Subcutaneous abdominal adipose tissue (tissue), 5 donors: ENCODE results near the gene PANK4.

ENCODE experiments used
- H3K27ac ChIP-seq: one replicate; pipeline ENCODE4 v1.7.0; 2013; ENCODE audit warnings: low read depth, mild to moderate bottlenecking, inconsistent platforms, low read length, moderate library complexity
- H3K27me3 ChIP-seq, 5 donors: one replicate each; pipeline ENCODE4 v1.7.0; 2013; ENCODE audit warnings: low read length in 5 of 5, inconsistent platforms in 1 of 5; ENCODE audit not compliant: control insufficient read depth in 5 of 5, insufficient read depth in 4 of 5
- H3K36me3 ChIP-seq, 5 donors: one replicate each; pipeline ENCODE4 v1.7.0; 2013; ENCODE audit warnings: low read length in 5 of 5; ENCODE audit not compliant: control insufficient read depth in 5 of 5, insufficient read depth in 5 of 5
- H3K4me1 ChIP-seq, 5 donors: one replicate each; pipeline ENCODE4 v1.7.0; 2013; ENCODE audit warnings: low read length in 5 of 5, mild to moderate bottlenecking in 3 of 5, moderate library complexity in 1 of 5; ENCODE audit not compliant: control insufficient read depth in 5 of 5, insufficient read depth in 5 of 5
- H3K4me3 ChIP-seq, 5 donors: one replicate each; pipeline ENCODE4 v1.7.0; 2013; ENCODE audit warnings: low read length in 5 of 5, low read depth in 1 of 5
- H3K9ac ChIP-seq, 5 donors: one replicate each; pipeline ENCODE4 v1.7.0; 2013; ENCODE audit warnings: low read length in 5 of 5, mild to moderate bottlenecking in 4 of 5, moderate library complexity in 3 of 5
- H3K9me3 ChIP-seq, 5 donors: one replicate each; pipeline ENCODE4 v1.7.0; 2013; ENCODE audit warnings: low read length in 5 of 5; ENCODE audit not compliant: control insufficient read depth in 5 of 5
- donor health status: healthy.
- donor health status: healthy.
- donor health status: healthy.
- donor health status: healthy.
- donor health status: healthy.

Gene PANK4

GRCh38 chr1:2558861-2559260 is 32.5 kb upstream of the PANK4 start:
- Histone ChIP-seq H3K9ac (no peak overlapping the region), H3K27me3 (no peaks in the 10 kb centered on the region), H3K27ac (no peak overlapping the region), H3K9me3 (no peaks in the 10 kb centered on the region), H3K36me3 (peaks cover 0 to 60% (median 47%) of the 10 kb centered on the region in 5 donors), H3K4me1 (peaks cover 6 to 56% (median 43%) of the 10 kb centered on the region in 5 donors), H3K4me3 (no peak overlapping the region)

DNA sequence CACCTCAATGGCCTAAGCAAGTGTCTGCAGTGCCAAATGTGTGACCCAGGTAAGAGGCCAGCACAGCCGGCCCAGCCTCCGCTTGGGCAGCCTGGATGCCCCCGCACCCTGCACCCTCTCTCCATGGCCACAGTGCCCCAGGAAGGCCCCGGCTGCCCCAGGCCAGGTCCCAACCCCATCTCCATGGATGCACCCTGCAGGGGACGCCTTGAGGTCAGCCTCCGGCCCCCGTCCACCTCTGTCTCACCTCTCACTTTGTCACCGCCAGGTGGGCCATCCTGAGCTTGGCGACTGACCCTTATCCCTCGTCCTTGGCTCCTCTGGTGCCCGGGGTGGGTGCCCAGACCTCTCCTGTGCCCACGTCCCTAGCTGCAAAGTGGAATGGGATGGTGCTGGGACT is 32.0 kb upstream of the PANK4 start:
- no peaks in the 10 kb centered on the region for H3K27me3 ChIP-seq
- H3K4me3 ChIP-seq, result peak overlapping the region in 1 of 5 donors; percentile 95
- H3K27ac ChIP-seq, result no peak overlapping the region
- H3K4me1 ChIP-seq, result peaks cover 6 to 56% (median 43%) of the 10 kb centered on the region in 5 donors
- no peak overlapping the region for H3K9ac ChIP-seq
- peaks cover 0 to 56% (median 44%) of the 10 kb centered on the region in 5 donors for H3K36me3 ChIP-seq
- H3K9me3 ChIP-seq, result no peaks in the 10 kb centered on the region

DNA sequence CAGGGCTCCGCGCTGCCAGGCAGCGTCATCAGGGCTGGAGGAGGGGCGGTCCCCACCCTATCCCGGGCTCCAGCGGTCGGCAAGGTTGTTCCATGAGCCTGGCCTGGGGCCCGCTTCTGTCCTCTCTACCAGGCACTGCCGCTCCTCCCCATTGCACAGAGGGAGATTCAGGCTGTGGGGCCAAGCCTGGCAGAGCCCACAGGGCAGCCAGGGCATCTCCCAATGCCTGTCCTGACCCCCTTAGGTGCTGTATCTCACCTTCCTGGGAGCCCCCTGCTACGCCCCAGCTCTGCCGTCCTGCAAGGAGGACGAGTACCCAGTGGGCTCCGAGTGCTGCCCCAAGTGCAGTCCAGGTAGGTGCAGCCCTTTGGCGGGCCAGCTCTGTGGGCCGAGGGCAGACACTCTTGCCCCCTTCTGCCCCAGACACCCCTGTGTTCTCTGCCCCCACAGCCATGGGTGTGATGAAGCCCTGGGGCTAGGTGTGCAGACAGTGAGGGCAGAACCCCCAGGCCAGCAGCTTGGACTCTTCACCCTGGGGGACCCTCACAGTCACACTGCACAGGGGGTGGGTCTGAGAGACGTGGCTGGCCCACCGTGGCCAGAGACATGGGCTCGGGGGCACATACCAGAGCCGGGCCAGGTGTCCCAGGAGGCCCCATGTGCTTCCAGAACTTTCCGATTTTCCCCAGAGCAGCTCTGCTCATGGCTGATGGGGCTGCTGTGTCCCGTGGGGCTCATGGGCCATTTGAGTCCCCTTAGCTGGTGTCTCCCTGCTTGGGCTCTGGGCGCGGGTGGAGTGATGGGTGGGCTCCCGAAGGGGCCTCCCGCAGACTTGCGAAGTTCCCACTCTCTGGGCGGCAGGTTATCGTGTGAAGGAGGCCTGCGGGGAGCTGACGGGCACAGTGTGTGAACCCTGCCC is 31.3 kb upstream of the PANK4 start:
- peak overlapping the region; percentile 88 for H3K27ac ChIP-seq
- peak overlapping the region in 4 of 5 donors; percentile 83 to 95 (median 88) for H3K4me3 ChIP-seq
- H3K9me3 ChIP-seq, result no peaks in the 10 kb centered on the region
- H3K36me3 ChIP-seq, result peaks cover 0 to 50% (median 38%) of the 10 kb centered on the region in 5 donors
- peak overlapping the region in 3 of 5 donors; percentile 87 to 97 (median 89) for H3K9ac ChIP-seq
- peaks cover 6 to 56% (median 43%) of the 10 kb centered on the region in 5 donors for H3K4me1 ChIP-seq
- no peaks in the 10 kb centered on the region for H3K27me3 ChIP-seq

DNA sequence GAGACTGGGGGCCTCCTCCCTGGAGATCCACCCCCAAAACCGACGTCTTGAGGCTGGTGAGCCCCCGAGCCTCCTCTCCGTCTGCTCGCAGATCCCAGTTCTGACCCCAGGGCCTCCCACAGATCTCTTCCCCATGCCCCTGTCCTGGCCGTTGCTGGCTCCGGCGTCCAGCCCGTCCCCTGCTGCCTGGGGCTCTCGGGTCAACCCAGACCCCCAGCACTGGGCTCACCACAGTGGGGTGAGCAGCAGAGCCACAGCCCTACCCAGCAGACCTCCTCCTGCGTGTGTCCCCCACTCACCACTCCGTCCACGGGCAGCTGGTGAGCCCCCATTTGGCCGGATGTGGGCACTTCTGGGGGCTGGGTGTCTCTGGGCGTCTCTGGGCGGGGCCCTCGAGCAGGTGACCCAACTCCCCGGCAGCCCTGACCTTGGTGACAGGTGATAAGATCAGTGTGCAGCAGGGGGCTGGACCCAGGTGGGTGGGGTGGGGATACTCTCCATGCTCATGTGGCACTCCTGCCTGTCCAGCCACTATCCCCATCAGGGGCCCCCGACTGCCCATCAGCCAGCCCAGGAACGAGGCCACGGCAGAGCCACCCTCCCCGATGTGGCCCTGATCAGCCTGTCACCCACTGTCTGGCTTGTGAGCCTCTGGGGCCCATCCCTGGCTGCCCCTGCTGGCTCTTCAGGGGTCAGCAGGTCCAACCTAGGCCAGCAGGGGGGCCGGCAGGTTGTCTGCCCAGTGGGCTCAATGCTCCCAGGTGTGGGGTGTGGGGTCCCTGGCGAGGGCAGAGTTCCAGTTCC is 30.5 kb upstream of the PANK4 start:
- Histone ChIP-seq H3K27ac (peak overlapping the region; percentile 88), H3K9me3 (no peaks in the 10 kb centered on the region), H3K27me3 (no peaks in the 10 kb centered on the region), H3K36me3 (peaks cover 0 to 41% (median 33%) of the 10 kb centered on the region in 5 donors), H3K9ac (peak overlapping the region; percentile 77 to 97 (median 87)), H3K4me3 (peak overlapping the region; percentile 83 to 95 (median 88)), H3K4me1 (peaks cover 6 to 61% (median 43%) of the 10 kb centered on the region in 5 donors)

DNA sequence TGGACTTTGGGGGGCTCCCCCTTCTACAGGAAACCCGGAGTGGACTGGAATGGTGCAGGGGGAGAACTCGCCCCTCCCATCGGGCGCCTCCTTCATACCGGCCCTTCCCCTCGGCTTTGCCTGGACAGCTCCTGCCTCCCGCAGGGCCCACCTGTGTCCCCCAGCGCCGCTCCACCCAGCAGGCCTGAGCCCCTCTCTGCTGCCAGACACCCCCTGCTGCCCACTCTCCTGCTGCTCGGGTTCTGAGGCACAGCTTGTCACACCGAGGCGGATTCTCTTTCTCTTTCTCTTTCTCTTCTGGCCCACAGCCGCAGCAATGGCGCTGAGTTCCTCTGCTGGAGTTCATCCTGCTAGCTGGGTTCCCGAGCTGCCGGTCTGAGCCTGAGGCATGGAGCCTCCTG is 29.9 kb upstream of the PANK4 start, which contains the start of gene TNFRSF14:
TNFRSF14 (plus strand) TSS at position 95 of the 401 bp plus-strand sequence; CDS start at position 389, 294 bp downstream.
- Histone ChIP-seq H3K27me3 (no peaks in the 10 kb centered on the region), H3K9me3 (no peaks in the 10 kb centered on the region), H3K27ac (peak within 1 kb of the TSS; percentile 88), H3K36me3 (peaks cover 0 to 35% (median 27%) of the 10 kb centered on the region in 5 donors), H3K4me3 (peak within 1 kb of the TSS; percentile 83 to 95 (median 88)), H3K4me1 (peaks cover 6 to 62% (median 43%) of the 10 kb centered on the region in 5 donors), H3K9ac (peak within 1 kb of the TSS; percentile 77 to 97 (median 87))

DNA sequence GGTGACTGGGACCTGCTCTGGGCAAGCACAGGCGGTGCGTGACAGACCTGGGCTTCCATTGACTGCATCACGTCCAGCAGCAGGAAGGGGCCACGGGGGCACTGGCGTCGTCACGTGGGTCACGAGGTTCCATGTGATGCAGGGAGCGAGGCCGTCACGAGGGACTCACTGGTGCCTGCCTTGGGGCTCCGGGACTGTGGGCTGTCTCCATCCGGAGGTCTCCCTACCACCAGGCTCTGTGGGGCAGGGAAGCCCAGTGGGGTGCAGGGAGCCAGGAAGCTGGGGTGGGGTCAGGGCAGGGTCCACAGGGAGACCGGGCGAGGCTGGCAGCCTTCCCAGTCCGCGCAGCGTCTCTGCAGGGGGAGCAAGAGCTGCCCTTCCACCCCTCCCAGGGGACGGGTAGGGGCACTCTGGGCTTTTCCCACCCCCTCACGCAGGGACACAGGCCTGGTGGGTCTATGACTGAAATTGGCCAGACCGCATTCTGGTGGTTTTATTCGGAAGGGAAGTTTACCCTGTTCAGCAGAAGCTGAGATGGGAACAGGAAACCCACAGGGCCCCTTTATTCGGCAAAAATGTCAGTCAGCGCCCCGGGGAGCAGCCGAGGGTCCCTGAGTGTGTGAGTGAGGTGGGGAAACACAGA is 29.4 kb upstream of the PANK4 start:
- Histone ChIP-seq H3K36me3 (peaks cover 0 to 30% (median 22%) of the 10 kb centered on the region in 5 donors), H3K9me3 (no peaks in the 10 kb centered on the region), H3K27me3 (no peaks in the 10 kb centered on the region), H3K4me3 (peak overlapping the region; percentile 83 to 95 (median 88)), H3K9ac (peak overlapping the region; percentile 77 to 97 (median 87)), H3K4me1 (peaks cover 6 to 65% (median 43%) of the 10 kb centered on the region in 5 donors), H3K27ac (peak overlapping the region; percentile 88)

DNA sequence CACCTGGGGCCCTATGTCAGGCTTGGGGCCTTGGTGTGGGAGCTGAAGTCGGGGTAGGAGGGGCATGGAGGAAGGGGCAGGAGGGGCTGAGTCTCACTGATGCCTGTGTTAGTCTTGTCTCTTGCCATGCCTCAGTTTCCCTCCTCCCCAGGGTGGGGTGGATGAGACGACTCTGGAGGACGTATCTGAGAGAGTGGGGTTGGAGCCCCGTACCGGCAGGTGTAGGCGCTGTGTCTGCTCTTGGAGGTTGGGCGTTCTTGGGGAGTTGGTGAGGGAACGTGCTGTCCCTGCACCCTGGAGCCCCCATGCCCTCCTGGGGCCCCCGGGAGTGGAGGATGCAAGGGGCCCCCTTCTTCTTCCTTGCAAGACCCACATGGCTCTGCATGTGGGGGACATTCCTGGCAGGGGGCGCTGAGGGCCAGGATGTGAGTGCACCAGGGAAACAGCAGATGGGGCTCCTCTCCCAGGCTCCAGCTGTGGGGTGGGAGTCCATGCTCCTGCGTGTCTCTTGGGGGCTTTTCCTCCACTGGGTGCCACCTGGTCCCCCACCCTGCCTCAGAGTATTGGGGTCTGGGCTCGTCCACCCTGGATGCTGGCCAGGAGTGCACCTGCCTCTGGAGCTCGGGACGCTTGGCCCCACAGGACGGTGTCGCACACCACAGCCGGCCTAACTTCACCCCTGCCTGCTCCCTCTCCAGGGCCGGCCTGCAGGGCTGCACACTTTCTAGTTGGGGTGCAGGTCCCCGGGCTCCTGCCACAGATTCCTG is 28.4 kb upstream of the PANK4 start:
- Histone ChIP-seq H3K27me3 (no peaks in the 10 kb centered on the region), H3K9ac (peak overlapping the region in 1 of 5 donors; percentile 20), H3K4me3 (peak overlapping the region in 2 of 5 donors; percentile 33 to 95), H3K9me3 (no peaks in the 10 kb centered on the region), H3K4me1 (peaks cover 6 to 67% (median 50%) of the 10 kb centered on the region in 5 donors), H3K36me3 (peaks cover 0 to 21% (median 15%) of the 10 kb centered on the region in 5 donors), H3K27ac (peak overlapping the region; percentile 88)

- Histone ChIP-seq H3K27ac (no peak overlapping the region), H3K27me3 (no peaks in the 10 kb centered on the region), H3K9ac (no peak overlapping the region), H3K36me3 (peaks cover 0 to 13% (median 10%) of the 10 kb centered on the region in 5 donors), H3K9me3 (no peaks in the 10 kb centered on the region), H3K4me3 (no peak overlapping the region), H3K4me1 (peaks cover 6 to 70% (median 57%) of the 10 kb centered on the region in 5 donors)
Measured at GRCh38 chr1:2553871-2554620, 27.6 kb upstream of the PANK4 start.
